ENCODE results near the gene TM9SF1. TPM values are rescaled to one million over a fixed set of nuclear protein-coding genes. Genes with fewer than 3 reads are reported as not detected.

The TM9SF1 gene
- total and polyA plus RNA-seq, 2 of the 4 experiments (the other 2 are of a cell fraction), result 40.4 to 65.6 TPM

GRCh38 chr14:24232645-24233537, 37.6 kb upstream of the TM9SF1 start, which contains the start of gene GMPR2:
Gene GMPR2, plus strand, starts transcription at chr14:24232929. Its CDS starts 325 bp downstream, at chr14:24233254.
- peak within 1 kb of the TSS; percentile 96 for H2BK120ac ChIP-seq (ENCODE audit: low read depth, low read length)
- ChIA-PET POLR2A (ENCODE audit: unreplicated experiment) (interaction anchor here (1.2 kb wide), 1 partner anchor 10 kb away, joined by 3 read pairs; the partner anchor contains the start of gene TINF2), CTCF (no interaction called here)
- H2AK5ac ChIP-seq (ENCODE audit: low read depth, low read length), result peak within 1 kb of the TSS; percentile 97
- BruUV-seq (replicated peaks), result TSS peak; percentile 67
- peak within 1 kb of the TSS; percentile 99 for H3K14ac ChIP-seq (replicated peaks; ENCODE audit: low read depth, low read length)
- no peaks in the 10 kb centered on the region for H3K9me3 ChIP-seq (ENCODE audit: control insufficient read depth, insufficient read depth, low read length)
- peaks cover 8% of the 10 kb centered on the region for H3K4me1 ChIP-seq (ENCODE audit: control insufficient read depth, insufficient read depth, low read length)
- DNase-seq (no peak), ATAC-seq (ENCODE audit: low read depth) (peak; percentile 67)
- intact Hi-C loops (cut with micrococcal nuclease), result loop anchor here (1.0 kb wide), 1 partner anchor 17 kb away; the partner anchor contains the start of gene MDP1
- H2BK20ac ChIP-seq (ENCODE audit: low read depth, low read length), result peak within 1 kb of the TSS; percentile 78; the same call in 1 of the 2 replicates
- peak within 1 kb of the TSS; percentile 99 for H2AK9ac ChIP-seq (replicated peaks; ENCODE audit: low read depth, low read length, poor library complexity)
- peak within 1 kb of the TSS; percentile 91 for H3K9ac ChIP-seq (ENCODE audit: low read depth, low read length)
- in situ Hi-C loops (cut with MboI; ENCODE audit: low sequenced_read_pairs), result loop anchor here (10.0 kb wide), 1 partner anchor 202 kb away; no protein-coding TSS in a partner anchor
- H3K4ac ChIP-seq (ENCODE audit: low read depth, low read length), result peak within 1 kb of the TSS; percentile 98
- H3K23ac ChIP-seq (ENCODE audit: low read depth, low read length), result peak within 1 kb of the TSS; percentile 98
- peak within 1 kb of the TSS; percentile 100 for H2AFZ ChIP-seq (replicated peaks; ENCODE audit: low read length, poor library complexity)
- peak within 1 kb of the TSS; percentile 92 for H2BK5ac ChIP-seq (ENCODE audit: low read depth, low read length, poor library complexity, severe bottlenecking)
- no peaks in the 10 kb centered on the region for H4K20me1 ChIP-seq (ENCODE audit: insufficient read depth, low read length)
- H4K91ac ChIP-seq (ENCODE audit: insufficient read depth, low read depth, low read length), result peak within 1 kb of the TSS; percentile 97
- peak within 1 kb of the TSS; percentile 98 to 100 for H4K8ac ChIP-seq (ENCODE audit: low read depth in 2 of 2, low read length in 2 of 2)
- peaks cover 47 to 84% of the 10 kb centered on the region in 2 experiments for H3K79me1 ChIP-seq (ENCODE audit: low read depth in 1 of 2, low read length in 2 of 2)
- peak within 1 kb of the TSS; percentile 91 for H3K27ac ChIP-seq (ENCODE audit: insufficient read depth, low read length)
- peak within 1 kb of the TSS; percentile 67 for H3K18ac ChIP-seq (ENCODE audit: low read depth, low read length)
- peak within 1 kb of the TSS; percentile 98 for H3K4me2 ChIP-seq (ENCODE audit: low read depth, low read length)
- peaks cover 16% of the 10 kb centered on the region for H3K9me1 ChIP-seq (ENCODE audit: insufficient read depth, low read length)
- H3K36me3 ChIP-seq (ENCODE audit: control insufficient read depth, insufficient read depth, low read length), result peaks cover 22% of the 10 kb centered on the region
- peak within 1 kb of the TSS; percentile 79 for H2BK15ac ChIP-seq (ENCODE audit: low read depth, low read length)
- TF ChIP-seq RCOR1 (IDR thresholded peaks at IDR 0.05; ENCODE audit: insufficient replicate concordance, low read length) (no peak), SMC3 (IDR thresholded peaks at IDR 0.05; ENCODE audit: low read depth, low read length) (no peak), MAZ (IDR thresholded peaks at IDR 0.05; ENCODE audit: borderline replicate concordance, low read depth, low read length) (no peak), POLR2A (IDR thresholded peaks at IDR 0.05; ENCODE audit: low read depth, low read length) (0 out of 2 replicates have a peak, but pooled peaks have one; percentile 1), RFX5 (IDR thresholded peaks at IDR 0.05; ENCODE audit: low read depth, low read length) (no peak), USF2 (IDR thresholded peaks at IDR 0.05; ENCODE audit: low read depth, low read length) (no peak)
- dilution Hi-C loops (cut with HindIII; ENCODE audit: low sequenced_read_pairs, unreplicated experiment), result no loop called here
- 10% methylated on average over 9 of the region's 38 CpGs; no CpG with 5 or more reads in 1 of the 2 experiments for WGBS, 2 experiments (ENCODE audit: extremely low coverage in 2 of 2, insufficient read length in 1 of 2)
- H3K4me3 ChIP-seq (ENCODE audit: insufficient read depth, low read depth, low read length), result peak within 1 kb of the TSS; percentile 56
- no peaks in the 10 kb centered on the region for H3K27me3 ChIP-seq (ENCODE audit: control insufficient read depth, insufficient read depth, low read length)
- peak within 1 kb of the TSS; percentile 97 for H3K56ac ChIP-seq (ENCODE audit: extremely low read depth, insufficient read depth, low read length)
- peak within 1 kb of the TSS; percentile 92 for H4K5ac ChIP-seq (ENCODE audit: low read depth, low read length)
